Muscle of back (tissue), 11 donors: ENCODE measurements around the gene AGAP3. TPM values are rescaled to one million over a fixed set of nuclear protein-coding genes. Genes with fewer than 3 reads are reported as not detected.
A peak's percentile ranks its signal among the peaks of the same experiment; 100 is the strongest.

Experiments used
- DNase-seq, 3 donors: peaks; one replicate each; pipeline versions ENCODE4 v3.0.0 to v3.0.0-alpha.2; 2013
- polyA plus RNA-seq, 10 donors: library from polyadenylated mRNA; unstranded; fragments of 120-200 nt; gene quantifications; one replicate each; pipeline ENCODE4 v1.2.1, GENCODE V29; 2013; ENCODE audit not compliant: insufficient read length in 10 of 10

The AGAP3 gene
- polyA plus RNA-seq, 10 donors = 53.5 to 84.1 (median 67.8) TPM

DNA sequence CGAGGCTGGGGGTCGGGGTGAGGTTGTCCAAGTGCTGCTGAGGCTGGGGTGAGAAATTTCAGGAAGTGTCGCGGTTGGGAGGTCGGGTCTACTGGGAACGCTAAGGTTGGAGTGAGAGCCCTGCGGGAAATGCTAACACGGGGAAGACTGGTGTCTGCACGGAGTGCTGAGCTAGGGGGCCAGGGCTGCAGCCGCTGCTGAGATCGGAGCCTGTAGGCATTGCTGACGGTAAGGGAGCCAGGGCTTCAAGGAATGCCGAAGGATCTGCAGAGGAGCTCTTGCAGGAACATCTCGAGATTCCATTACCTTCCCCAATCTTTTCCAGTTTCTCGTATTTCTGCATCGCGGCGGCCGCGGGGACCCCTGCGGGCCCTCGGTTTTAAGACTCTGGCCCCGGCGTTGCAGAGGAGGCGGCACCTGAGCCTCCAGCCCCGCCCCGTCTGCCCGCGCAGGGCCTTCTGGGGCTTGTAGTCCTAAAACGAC lies 28.7 kb upstream of the AGAP3 start, which contains the start of gene CDK5:
Gene CDK5 (minus strand): TSS at position 392 of the 483 bp plus-strand sequence. CDS start 49 bp downstream, at position 343.
- DNase-seq = no peak

DNA sequence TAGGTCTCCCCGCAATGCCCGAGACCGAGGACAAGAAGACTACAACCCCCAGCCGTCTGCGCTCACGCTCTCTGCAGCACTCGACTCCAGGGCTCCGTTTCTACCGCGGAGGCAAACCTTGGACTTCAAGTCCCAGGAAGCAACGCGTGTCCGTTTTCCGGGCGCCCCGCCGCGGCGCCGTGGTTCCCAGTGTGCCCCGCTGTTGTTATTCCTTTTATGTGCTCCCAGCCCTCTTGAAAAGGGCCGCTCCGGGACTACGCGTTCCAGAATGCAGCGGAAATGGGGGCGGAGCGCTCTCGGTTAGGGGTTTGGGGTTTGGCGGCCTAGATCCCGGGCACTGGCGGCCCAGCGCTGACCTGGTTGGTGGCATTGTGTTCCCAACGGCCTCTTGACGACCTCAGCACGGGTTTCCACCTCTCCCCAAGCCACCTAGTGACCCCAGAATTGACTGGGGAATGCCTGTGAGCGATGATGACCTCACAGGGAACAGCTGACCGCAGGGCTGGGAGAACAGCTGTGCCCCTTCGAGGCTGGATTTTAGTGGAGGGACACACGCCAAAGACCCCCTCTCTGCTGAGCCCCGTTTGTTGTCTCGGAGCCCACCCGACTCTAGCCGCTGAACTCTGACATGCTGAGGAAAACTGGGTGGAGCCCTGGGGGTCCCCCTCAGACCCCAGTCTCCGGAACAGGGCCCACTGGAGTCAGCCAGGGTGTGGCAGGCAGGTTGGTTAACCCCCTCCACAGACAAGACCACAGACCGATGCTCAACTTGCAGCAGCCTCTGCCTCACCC lies 28.1 kb upstream of the AGAP3 start:
- DNase-seq = peak; percentile 99 to 100 (median 99)

DNA sequence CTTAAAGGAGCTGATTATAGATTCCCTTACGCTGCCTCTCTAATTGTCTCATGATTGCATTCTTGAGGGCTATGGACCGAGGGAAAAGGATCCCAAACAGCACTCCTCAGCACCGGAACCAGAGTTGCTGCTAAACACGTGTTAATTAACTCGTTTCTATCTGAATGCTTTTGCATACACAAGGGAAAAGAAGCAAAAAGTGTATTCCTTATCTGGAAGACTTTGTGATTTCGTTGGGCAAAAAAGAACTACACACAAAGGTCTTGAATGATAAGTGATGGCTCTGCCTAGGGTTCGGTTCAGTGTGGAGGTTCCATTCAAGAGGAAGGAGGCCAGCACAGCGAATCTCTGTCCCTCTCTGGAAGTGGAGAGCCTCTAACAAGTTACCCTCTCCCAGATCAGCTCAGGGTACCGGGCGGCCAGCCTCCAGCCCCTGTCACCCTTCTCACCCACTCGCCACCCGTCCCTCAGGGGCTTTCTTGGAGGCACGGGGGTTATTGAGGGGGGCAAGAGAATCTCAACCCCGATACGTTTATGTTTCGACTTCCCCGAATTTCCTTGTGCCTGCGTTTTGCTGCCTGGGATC lies 27.4 kb upstream of the AGAP3 start:
- peak in 1 of 3 donors; percentile 37 for DNase-seq

- peak; percentile 84 to 94 (median 91) for DNase-seq
Measured at GRCh38 chr7:151059367-151060112, 26.7 kb upstream of the AGAP3 start, which contains the start of gene SLC4A2. Gene SLC4A2, plus strand, starts transcription at chr7:151059589. Its CDS starts 2,399 bp downstream, at chr7:151061988.

- DNase-seq = no peak
Measured at GRCh38 chr7:151060113-151060415, 26.2 kb upstream of the AGAP3 start.

DNA sequence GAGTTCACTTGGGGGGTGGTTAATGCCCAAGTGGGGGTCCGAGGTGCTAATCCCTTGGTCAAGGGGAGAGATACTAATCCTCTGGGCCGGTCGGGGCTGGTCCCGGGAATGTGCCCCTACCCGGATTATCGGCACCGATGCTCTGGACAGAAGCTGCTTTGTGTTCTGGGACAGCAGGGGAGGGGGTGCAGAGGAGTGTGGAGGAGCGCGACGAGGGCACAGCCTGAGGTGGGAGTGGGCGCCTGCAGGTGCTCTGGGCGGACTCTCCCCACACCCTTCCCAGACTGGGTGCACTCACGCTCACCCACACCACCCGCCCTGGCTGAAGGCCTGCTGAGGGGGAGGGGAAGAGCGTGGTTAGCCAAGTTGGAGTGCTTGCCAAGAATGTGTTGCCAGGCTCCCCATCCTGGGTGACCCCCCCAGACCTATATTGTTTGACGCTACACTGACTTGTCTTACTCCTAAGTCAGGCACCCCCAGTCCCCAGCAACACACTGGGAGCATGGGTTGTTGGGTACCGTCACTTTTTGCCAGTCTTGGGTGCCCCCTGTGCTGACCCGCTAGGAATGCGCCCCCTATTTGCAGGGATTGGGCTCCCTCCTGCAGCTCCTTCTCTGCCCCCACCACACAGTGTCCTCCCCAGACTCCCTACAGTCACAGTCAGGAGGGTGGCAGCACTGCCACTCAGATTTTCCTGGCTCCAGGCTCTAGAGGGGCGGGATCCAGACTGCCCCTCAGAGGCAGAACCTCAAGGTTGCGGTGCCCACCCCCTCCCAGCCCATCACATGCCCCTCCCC lies 25.7 kb upstream of the AGAP3 start:
- DNase-seq = no peak

- DNase-seq = no peak
Measured at GRCh38 chr7:151061213-151062110, 24.8 kb upstream of the AGAP3 start.

GRCh38 chr7:151062111-151062398 lies 24.2 kb upstream of the AGAP3 start:
- no peak for DNase-seq

GRCh38 chr7:151062399-151063211 lies 23.7 kb upstream of the AGAP3 start:
- peak in 1 of 3 donors; percentile 45 for DNase-seq

GRCh38 chr7:151063212-151063561 lies 23.1 kb upstream of the AGAP3 start:
- DNase-seq = peak in 1 of 3 donors; percentile 64

- no peak for DNase-seq
Measured at GRCh38 chr7:151064454-151064853, 21.8 kb upstream of the AGAP3 start.

- no peak for DNase-seq
Measured at GRCh38 chr7:151064993-151065392, 21.3 kb upstream of the AGAP3 start.

GRCh38 chr7:151065516-151065915 lies 20.8 kb upstream of the AGAP3 start:
- DNase-seq = no peak

- no peak for DNase-seq
Measured at GRCh38 chr7:151066273-151066974, 19.9 kb upstream of the AGAP3 start.

DNA sequence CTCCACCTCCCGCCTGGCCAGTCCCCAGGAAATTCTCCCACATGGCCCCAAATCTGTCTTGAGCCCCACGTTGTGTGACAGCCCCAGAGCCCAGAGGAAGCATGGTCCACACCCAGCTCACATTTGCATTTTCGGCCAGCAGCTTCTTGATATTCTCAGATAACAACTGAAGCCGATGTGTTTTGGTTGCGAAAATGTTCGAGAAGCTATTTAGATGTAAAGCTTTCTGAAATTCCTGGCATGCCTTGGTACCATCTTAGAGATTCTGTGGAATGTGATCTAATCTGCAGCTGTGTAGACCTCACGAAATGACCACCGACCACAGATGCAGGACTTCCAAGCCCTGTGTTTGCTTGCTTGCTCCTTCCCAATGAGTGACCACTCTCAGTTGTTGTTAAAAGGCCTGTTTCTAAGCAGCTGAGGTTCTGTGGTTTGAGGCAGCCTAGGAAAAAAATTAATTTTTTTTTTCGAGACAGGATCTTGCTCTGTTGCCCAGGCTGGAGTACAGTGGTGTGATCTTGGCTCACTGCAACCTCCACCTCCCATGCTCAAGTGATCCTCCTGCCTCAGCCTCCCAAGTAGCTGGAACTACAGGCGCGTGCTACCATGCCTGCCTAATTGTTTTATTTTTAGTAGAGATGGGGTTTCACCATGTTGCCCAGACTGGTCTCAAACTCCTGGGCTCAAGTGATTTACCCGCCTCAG lies 18.1 kb upstream of the AGAP3 start:
- no peak for DNase-seq

- DNase-seq = no peak
Measured at GRCh38 chr7:151069841-151070573, 16.3 kb upstream of the AGAP3 start.

- DNase-seq = no peak
Measured at GRCh38 chr7:151070574-151070960, 15.7 kb upstream of the AGAP3 start.
